Inflammatory macrophage treated with lipopolysaccharide for 1 hour (primary cell): ENCODE measurements around the gene MYO5B.

ENCODE experiments used
- DNase-seq, 2 donors: peaks; one replicate each; pipeline ENCODE4 v3.0.0-alpha.2; 2020 to 2022

Gene MYO5B

GRCh38 chr18:50143294-50143693, 51.7 kb downstream of the MYO5B start:
- DNase-seq: no peak

GRCh38 chr18:50142441-50143120, 52.4 kb downstream of the MYO5B start:
- no peak for DNase-seq

- no peak for DNase-seq
Measured at GRCh38 chr18:50138181-50139064, 56.5 kb downstream of the MYO5B start.

- no peak for DNase-seq
Measured at GRCh38 chr18:50135903-50136302, 59.0 kb downstream of the MYO5B start.

- no peak for DNase-seq
Measured at GRCh38 chr18:50133526-50133925, 61.4 kb downstream of the MYO5B start.

- DNase-seq: no peak
Measured at GRCh38 chr18:50131591-50131990, 63.4 kb downstream of the MYO5B start.

- DNase-seq: no peak
Measured at GRCh38 chr18:50128506-50129271, 66.3 kb downstream of the MYO5B start.

GRCh38 chr18:50127516-50128210, 67.3 kb downstream of the MYO5B start:
- DNase-seq: no peak

GRCh38 chr18:50126471-50126870, 68.5 kb downstream of the MYO5B start:
- DNase-seq: no peak

- DNase-seq: no peak
Measured at GRCh38 chr18:50125456-50125855, 69.5 kb downstream of the MYO5B start.

GRCh38 chr18:50119296-50119695, 75.7 kb downstream of the MYO5B start:
- no peak for DNase-seq

- no peak for DNase-seq
Measured at GRCh38 chr18:50117863-50118262, 77.1 kb downstream of the MYO5B start.

GRCh38 chr18:50115095-50115494, 79.9 kb downstream of the MYO5B start:
- no peak for DNase-seq

- DNase-seq: no peak
Measured at GRCh38 chr18:50114448-50114847, 80.5 kb downstream of the MYO5B start.

GRCh38 chr18:50113726-50114125, 81.2 kb downstream of the MYO5B start:
- DNase-seq: no peak

- no peak for DNase-seq
Measured at GRCh38 chr18:50111398-50111797, 83.5 kb downstream of the MYO5B start.

- DNase-seq: no peak
Measured at GRCh38 chr18:50107468-50107977, 87.4 kb downstream of the MYO5B start.

GRCh38 chr18:50105027-50105426, 89.9 kb downstream of the MYO5B start:
- DNase-seq: no peak

- no peak for DNase-seq
Measured at GRCh38 chr18:50104421-50104820, 90.5 kb downstream of the MYO5B start.

GRCh38 chr18:50099725-50100407, 95.1 kb downstream of the MYO5B start:
- DNase-seq: no peak

- DNase-seq: no peak
Measured at GRCh38 chr18:50097702-50098101, 97.2 kb downstream of the MYO5B start.
